Stomach (tissue), 4 donors: ENCODE data around the gene FUT1.

Source experiments
- CTCF ChIP-seq, 7 experiments: fragments of 450-650 bp in 4 of 7; fragments of 200-600 bp in 3 of 7; sonication (generic) in 3 of 7; IDR thresholded peaks; one replicate each; pipeline ENCODE4 v1.5.1; 2016 to 2019; ENCODE audit warnings: antibody characterized with exemption in 7 of 7, control low read depth in 2 of 7, mild to moderate bottlenecking in 1 of 7
- EP300 ChIP-seq: sonication (generic); formaldehyde crosslinking; IDR thresholded peaks from one replicate; pipeline ENCODE4 v1.6.1; 2017; ENCODE audit warnings: antibody characterized with exemption
- POLR2A ChIP-seq, 4 donors: fragments of 450-650 bp; IDR thresholded peaks; one replicate each; pipeline ENCODE4 v1.6.1; 2016; ENCODE audit warnings: antibody characterized with exemption in 4 of 4, control low read depth in 2 of 4, mild to moderate bottlenecking in 1 of 4, moderate library complexity in 1 of 4
- POLR2AphosphoS5 ChIP-seq, 3 donors: sonication (generic); formaldehyde crosslinking; IDR thresholded peaks; one replicate each; pipeline ENCODE4 v1.6.1; 2016; ENCODE audit warnings: antibody characterized with exemption in 3 of 3

- TF ChIP-seq POLR2A (IDR thresholded peaks at IDR 0.05) (no peak), CTCF (IDR thresholded peaks at IDR 0.05) (no peak), POLR2AphosphoS5 (IDR thresholded peaks at IDR 0.05) (no peak), EP300 (no peak)
Observed at GRCh38 chr19:48737360-48737998, 15.0 kb downstream of the FUT1 start.
